Measurements from ENCODE around the gene UBXN2A.
"Not testable (repeated sequence)": the region's sequence is repeated elsewhere in the genome, so short reads cannot be mapped to it uniquely, and the experiment has no call there.

The UBXN2A gene

DNA sequence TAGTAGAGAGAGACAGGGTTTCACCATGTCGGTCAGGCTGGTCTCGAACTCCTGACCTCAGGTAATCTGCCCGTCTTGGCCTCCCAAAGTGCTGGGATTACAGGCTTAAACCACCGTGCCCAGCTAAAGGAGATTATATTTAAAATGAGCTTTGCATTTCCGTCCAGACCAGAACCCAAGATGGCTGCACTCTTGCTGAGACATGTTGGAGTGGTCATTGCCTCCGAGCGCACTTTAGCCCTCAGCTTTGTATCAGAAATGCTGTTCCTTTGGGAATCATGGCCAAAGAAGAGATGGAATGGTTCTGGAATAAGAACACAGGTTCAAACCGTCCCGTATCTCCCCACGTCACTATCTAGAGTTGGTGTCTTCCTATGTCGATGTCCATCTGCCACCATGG lies 3.4 kb downstream of the UBXN2A start:
- DNase-seq = no peak

DNA sequence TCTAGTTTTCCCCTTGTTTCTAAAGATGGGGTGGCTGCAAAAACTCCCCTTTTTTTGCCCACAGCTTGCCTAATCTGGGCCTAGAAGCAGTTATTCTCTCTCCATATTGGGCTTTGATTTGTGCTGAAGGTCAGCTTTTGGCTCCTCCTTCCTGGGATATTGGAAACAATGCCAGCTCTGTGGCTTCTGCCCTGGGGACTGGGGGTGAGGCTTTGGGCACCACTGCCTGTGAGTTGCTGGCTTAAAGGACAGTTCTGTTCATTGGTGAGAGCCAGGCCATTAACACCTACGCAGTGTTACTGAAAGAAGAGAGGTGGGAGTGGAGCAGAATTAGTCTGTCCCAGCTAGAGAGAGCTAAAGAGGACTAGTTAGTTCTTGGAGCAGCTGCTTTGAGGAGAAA lies 4.3 kb downstream of the UBXN2A start:
- no peak for DNase-seq

DNA sequence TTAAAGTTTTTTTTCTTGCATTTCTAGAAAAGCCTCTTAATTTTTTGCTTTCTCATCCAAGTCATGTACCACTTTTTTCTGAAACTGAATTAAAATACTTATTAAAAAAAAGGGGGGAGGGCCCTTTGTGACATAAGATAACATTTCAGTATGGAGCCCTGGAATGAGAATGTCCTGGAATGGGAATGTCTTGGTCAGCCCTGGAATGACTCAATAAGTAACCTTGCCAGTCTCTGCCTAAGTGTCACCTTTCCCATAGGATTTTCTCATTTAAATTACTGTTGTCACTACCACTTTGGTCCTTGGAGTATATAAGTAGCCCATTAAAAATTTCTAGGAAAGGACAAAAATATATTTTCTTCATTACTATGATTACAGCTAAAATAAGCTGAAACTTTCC lies 4.7 kb downstream of the UBXN2A start:
- DNase-seq = no peak

GRCh38 chr2:23947350-23947749 lies 7.1 kb downstream of the UBXN2A start:
- no peak for DNase-seq

DNA sequence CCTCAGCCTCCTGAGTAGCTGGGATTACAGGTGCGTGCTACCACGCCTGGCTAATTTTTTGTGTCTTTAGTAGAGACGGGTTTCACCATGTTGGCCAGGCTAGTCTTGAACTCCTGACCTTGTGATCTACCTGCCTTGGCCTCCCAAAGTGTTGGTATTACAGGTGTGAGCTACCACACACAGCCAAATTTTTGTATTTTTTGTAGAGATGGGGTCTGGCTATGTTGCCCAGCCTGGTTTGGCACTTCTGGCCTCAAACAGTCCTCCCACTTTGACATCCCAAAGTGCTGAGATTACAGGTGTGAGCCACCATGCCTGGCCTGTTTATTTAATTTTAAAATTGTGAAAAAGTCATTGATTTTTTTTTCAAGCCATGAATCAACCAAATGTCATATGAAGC lies 12.3 kb downstream of the UBXN2A start:
- DNase-seq = not testable (repeated sequence)

GRCh38 chr2:23953625-23954024 lies 13.4 kb downstream of the UBXN2A start:
- DNase-seq = no peak

- DNase-seq = no peak
These were observed 14.2 kb downstream of the UBXN2A start for GRCh38 chr2:23954325-23955014.

- no peak for DNase-seq
These were observed 27.6 kb downstream of the UBXN2A start for GRCh38 chr2:23967846-23968245.

GRCh38 chr2:23976883-23977282 lies 36.6 kb downstream of the UBXN2A start:
- DNase-seq = no peak

DNA sequence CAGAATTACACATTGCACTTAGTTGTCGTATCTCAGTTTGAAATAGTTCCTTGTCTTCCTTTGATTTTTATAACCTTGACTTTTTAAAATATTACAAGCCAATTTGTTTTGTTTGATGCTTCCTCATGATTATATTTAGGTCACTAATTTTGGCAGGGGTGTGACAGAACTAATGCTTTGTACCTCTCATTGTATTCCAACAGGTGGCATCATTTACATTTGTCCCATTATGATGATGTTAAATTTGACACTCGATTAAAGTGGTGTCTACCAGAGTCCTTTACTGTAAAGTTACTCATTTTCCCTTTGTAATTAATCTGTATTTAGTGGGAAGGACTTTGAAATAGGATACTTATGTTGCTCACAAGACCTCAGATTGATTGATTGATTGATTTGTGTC lies 48.1 kb downstream of the UBXN2A start:
- DNase-seq = no peak

DNA sequence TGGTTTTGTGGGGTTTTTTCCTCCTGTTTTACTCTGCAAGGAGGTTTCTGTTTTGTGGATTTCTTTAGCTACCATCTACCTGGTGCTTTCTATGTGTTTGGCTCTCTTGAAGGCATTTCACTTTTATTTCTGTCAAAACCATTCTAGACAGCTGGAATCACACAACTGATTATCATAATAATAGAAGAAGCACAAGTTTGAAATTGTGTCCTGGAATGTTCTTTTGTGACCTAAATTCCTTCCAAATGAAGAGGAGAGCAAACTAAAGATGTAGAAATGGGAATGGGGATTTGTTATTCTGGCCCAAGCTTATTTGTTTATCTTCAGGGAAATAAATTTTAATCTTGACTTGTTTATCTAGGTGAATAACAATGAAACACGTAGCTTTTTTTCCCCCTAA lies 52.7 kb downstream of the UBXN2A start:
- no peak for DNase-seq

DNA sequence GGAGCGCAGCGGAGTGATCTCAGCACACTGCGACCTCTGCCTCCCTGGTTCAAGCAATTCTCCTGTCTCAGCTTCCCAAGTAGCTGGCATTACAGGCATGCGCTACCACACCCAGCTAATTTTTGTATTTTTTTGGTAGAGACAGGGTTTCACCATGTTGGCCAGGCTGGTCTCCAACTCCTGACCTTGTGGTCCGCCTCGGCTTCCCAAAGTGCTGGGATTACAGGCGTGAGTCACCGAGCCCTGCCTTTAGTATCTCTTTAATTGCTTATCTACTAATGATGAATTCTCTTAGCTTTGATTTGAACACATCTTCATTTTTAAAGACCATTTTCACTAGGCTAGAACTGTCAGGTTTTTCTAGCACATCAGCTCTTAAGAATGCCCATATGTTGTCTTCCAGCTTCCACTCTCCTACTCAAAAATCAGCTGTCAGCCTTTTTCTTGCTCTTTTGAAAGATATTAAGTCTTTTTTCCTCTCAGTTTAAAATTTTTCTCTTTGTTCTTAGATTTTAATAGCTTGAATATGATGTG lies 53.5 kb downstream of the UBXN2A start:
- DNase-seq = no peak

- DNase-seq = no peak
These were observed 54.3 kb downstream of the UBXN2A start for GRCh38 chr2:23994567-23994966.

- DNase-seq = no peak
These were observed 67.4 kb downstream of the UBXN2A start for GRCh38 chr2:24007693-24008092.

GRCh38 chr2:24008672-24009366 lies 68.6 kb downstream of the UBXN2A start:
- DNase-seq = no peak

DNA sequence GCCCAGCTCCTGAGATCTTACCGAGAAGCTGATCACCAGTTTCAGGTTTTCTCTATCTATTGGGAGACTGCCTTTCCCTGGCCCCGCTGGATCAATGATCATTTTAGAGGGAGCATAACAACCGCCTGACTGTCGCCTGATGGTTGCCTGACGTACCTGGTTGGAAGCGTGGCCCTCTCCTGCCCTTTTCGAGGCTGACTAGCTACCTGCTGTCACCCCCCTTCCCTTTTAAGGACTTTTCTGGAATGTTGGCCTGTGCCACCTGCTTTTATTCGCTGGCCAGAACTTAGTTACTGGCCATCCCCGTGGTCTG lies 69.1 kb downstream of the UBXN2A start:
- no peak for DNase-seq

- DNase-seq = no peak
These were observed 69.6 kb downstream of the UBXN2A start, which contains the start of gene MFSD2B for GRCh38 chr2:24009680-24010476. MFSD2B (plus strand) TSS chr2:24010085; CDS start chr2:24010097, 12 bp downstream.

DNA sequence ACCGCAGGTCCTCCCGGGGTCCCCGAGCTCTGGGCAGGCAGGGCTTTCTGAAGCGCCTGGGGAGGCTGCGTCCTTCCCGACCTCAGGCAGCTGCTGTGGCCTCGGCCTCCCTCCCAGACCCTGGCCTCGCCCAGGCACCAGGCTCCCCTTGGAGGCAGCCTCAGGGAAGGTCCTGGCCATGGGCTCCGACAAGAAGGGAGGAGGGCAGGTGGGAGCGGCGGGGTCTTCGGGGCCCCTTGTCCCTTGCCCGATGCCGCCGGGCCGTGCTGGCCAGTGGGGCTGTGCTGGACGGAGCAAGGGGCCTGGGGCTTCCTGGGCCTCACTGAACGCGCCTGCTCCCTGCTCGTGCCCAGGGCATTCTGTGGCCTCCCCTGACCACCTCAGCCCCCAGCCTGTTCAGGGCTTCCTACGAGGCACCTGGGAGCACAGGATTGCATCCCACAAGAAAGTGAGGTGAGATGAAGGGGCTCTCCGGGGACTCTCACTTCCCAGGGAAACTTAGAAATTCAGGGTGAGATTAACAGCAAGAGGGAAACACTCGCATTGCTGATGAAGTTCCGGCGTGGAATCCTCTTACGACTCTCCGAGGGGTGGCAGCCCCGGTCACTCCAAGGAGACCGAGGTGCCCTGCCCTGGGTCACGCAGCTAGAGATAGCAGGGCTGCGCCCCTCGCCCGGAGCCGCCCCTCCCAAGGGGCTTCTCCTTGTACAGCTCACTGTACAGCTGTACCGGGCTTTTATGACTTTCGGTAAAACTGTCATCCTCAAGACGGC lies 70.4 kb downstream of the UBXN2A start:
- DNase-seq = no peak

DNA sequence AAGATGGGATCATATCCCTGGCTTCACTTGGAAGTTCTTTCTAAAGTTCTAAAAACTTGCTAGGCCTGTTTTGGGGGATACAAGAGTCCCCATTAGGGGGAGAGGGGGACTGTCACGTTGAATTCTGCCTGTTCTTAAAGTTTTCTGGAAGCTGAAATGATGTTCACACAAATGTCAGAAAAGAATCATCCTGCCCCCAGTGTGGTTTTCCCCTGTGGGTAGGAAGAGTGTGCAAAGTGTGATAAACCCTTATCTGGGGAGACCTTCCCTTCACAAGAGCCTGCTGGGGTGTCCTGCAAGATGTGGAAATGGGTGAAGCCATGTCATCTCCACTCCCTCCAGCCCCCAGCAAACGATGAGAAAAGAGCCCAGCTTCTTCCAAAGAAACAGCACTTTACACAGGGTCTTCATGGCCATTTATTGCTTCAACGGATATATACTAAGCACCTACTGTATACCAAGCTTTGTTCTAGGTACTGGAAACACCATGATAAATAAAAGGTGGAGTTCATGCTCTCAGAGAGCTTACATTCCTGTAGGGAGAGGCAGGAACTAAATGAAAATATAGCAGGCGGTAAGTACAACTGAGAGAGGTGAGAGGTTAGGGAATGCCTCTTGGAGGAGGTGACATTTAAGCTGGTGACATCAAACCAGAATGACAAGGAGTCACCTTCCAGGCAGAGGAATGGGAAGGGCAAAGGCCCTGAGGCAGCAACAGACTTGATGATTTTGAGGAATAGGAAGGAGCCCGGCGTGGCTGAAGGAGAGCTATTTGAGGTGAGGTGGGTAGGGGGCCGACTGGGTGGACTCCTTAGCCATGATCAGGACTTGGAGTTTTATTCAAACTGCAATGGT lies 71.2 kb downstream of the UBXN2A start:
- DNase-seq = no peak

GRCh38 chr2:24012521-24013188 lies 72.4 kb downstream of the UBXN2A start:
- no peak for DNase-seq

DNA sequence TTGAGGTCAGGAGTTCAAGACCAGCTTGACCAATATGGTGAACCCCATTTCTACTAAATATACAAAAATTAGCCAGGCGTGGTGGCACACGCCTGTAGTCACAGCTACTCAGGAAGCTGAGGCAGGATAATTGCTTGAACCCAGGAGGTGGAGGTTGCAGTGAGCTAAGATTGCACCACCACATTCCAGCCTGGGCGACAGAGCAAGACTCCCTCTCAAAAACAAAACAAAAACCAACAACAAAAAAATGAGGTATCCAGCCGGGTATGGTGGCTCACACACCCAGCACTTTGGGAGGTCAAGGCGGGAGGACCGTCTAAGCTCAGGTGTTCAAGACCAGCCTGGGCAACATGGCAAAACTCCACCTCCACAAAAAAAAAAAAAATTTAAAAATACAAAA lies 74.6 kb downstream of the UBXN2A start:
- DNase-seq = not testable (repeated sequence)
